ENCODE measurements around the gene RBM12.
A peak's percentile ranks its signal among the peaks of the same experiment; 100 is the strongest.
"Not testable (repeated sequence)": the region's sequence is repeated elsewhere in the genome, so short reads cannot be mapped to it uniquely, and the experiment has no call there.

The RBM12 gene, protein sequence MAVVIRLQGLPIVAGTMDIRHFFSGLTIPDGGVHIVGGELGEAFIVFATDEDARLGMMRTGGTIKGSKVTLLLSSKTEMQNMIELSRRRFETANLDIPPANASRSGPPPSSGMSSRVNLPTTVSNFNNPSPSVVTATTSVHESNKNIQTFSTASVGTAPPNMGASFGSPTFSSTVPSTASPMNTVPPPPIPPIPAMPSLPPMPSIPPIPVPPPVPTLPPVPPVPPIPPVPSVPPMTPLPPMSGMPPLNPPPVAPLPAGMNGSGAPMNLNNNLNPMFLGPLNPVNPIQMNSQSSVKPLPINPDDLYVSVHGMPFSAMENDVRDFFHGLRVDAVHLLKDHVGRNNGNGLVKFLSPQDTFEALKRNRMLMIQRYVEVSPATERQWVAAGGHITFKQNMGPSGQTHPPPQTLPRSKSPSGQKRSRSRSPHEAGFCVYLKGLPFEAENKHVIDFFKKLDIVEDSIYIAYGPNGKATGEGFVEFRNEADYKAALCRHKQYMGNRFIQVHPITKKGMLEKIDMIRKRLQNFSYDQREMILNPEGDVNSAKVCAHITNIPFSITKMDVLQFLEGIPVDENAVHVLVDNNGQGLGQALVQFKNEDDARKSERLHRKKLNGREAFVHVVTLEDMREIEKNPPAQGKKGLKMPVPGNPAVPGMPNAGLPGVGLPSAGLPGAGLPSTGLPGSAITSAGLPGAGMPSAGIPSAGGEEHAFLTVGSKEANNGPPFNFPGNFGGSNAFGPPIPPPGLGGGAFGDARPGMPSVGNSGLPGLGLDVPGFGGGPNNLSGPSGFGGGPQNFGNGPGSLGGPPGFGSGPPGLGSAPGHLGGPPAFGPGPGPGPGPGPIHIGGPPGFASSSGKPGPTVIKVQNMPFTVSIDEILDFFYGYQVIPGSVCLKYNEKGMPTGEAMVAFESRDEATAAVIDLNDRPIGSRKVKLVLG

DNA sequence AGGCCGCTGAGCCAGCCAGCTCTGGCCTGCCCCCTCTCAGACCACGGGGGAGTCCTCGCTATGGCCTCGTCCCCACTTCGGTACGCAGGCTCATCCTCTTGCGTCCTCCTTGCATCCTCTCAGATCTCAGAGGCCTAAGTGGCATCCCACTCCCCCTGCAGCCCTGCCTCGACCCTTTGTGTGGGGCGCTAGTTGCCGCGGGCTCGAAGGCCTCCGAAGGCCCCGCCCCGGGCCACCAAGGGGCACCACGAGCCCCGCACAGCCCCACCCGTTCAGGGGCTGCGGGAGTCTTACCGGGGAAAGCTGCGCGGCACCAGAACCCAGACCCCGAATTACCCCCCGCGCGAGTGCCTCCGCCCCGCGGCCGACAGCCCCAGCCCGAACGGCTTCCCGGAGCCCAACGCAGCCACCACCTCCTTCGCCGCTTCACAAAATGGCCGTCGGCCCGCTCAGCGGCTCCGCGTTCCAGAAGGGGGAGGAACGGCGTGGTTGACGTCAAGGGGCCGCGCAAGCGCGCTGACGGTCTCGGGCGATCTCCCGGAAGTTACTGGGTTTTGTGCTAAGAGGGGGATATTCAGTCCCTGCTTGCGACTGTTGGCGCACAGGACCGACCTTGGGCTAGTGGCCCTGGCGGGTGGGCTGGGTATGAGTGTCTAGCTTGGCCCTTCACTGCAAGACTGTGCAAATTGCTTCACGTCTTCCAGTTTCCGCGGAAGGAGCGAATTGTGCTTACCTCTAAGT, at the start of gene RBM12, which contains the start of gene CPNE1:
TSS of gene RBM12 (minus strand) at position 435 of the 741 bp plus-strand sequence. CDS start 9,578 bp downstream, outside the sequence.
TSS of gene CPNE1 (minus strand) at position 435 of the 741 bp plus-strand sequence. CDS start 31,977 bp downstream, outside the sequence.
- H3K27me3 Mint-ChIP-seq, result no peaks in the 10 kb centered on the region

DNA sequence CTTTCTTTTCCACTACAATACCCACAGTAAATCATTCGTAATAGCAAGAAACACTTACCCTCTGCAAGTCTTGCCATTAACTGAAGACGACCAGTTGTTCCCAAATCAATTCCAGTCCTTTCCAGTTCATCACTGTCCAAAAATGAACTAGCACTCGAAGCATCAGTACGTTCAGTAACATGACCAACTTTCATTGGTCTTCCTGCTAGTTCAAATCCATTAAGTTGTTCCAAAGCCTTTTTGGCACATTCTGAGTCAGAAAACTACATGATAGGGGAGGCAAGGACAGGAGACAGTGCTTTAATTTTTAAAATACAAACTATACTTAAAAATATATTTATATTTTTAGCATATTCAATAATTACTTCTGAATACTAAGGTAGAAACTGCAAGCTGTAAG, 49.4 kb upstream of the RBM12 start:
- Mint-ChIP-seq H3K36me3 (ENCODE audit: low read depth) (peaks cover 88% of the 10 kb centered on the region), H3K4me3 (no peak overlapping the region), H3K27me3 (no peaks in the 10 kb centered on the region), H3K4me1 (ENCODE audit: low read depth) (peaks cover 72% of the 10 kb centered on the region), H3K27ac (peak overlapping the region; percentile 58), H3K9me3 (no peaks in the 10 kb centered on the region)

More for the DNA sequence above, at the start of gene RBM12, which contains the start of gene CPNE1:
- peak within 1 kb of the TSS; percentile 96 for H3K27ac Mint-ChIP-seq
- H3K9me3 Mint-ChIP-seq, result no peaks in the 10 kb centered on the region
- H3K36me3 Mint-ChIP-seq (ENCODE audit: low read depth), result peaks cover 51% of the 10 kb centered on the region
- peaks cover 45% of the 10 kb centered on the region for H3K4me1 Mint-ChIP-seq (ENCODE audit: low read depth)
- H3K4me3 Mint-ChIP-seq, result peak within 1 kb of the TSS; percentile 98

DNA sequence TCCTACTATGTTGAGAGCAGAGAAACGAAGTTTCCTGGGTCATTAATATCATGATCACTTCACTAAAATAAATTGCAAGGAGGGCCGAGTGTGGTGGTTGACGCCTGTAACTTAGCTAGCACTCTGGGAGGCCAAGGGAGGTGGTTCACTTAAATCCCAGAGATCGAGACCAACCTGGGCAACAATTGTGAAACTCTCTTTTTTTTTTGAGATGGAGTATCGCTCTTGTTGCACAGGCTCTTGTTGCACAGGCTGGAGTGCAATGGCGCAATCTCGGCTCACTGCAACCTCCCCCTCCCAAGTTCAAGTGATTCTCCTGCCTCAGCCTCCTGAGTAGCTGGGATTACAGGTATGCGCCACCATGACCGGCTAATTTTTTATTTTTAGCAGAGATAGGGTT, 48.4 kb upstream of the RBM12 start:
- H3K27me3 Mint-ChIP-seq, H3K9me3 Mint-ChIP-seq: not testable (repeated sequence)
- peaks cover 91% of the 10 kb centered on the region for H3K36me3 Mint-ChIP-seq (ENCODE audit: low read depth)
- peaks cover 77% of the 10 kb centered on the region for H3K4me1 Mint-ChIP-seq (ENCODE audit: low read depth)
- H3K27ac Mint-ChIP-seq, result peak overlapping the region; percentile 41
- H3K4me3 Mint-ChIP-seq, result peak overlapping the region; percentile 27

DNA sequence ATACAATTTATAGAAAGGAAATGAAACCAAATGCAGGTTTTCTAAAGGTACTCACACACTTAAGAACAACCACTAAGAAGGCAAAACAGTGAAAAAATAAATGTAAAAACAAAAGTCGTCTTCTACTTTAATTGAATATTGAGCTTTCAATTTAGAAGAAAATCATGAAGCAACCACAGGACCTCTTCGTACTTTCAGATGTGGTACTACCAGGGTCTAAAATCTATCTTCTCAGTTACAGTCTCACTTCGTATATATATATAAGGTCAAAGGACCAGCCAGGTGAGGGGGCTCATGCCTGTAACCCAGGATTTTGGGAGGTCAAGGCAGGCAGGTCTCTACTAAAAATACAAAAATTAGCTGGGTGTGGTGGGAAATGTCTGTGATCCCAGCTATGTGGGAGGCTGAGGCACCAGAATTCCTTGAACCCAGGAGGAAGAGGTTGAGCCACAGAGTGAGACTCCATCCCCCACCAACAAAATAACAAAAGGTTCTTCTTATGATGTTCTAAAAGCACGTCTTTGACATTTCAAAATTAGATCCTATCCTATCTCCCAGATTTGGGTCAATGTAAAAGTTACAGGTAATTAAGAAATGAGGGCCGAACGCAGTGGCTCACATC, 47.0 kb upstream of the RBM12 start:
- Mint-ChIP-seq H3K27me3 (no peaks in the 10 kb centered on the region), H3K4me3 (peak overlapping the region; percentile 15), H3K4me1 (ENCODE audit: low read depth) (peaks cover 71% of the 10 kb centered on the region), H3K9me3 (no peaks in the 10 kb centered on the region), H3K27ac (peak overlapping the region; percentile 84), H3K36me3 (ENCODE audit: low read depth) (peaks cover 92% of the 10 kb centered on the region)

DNA sequence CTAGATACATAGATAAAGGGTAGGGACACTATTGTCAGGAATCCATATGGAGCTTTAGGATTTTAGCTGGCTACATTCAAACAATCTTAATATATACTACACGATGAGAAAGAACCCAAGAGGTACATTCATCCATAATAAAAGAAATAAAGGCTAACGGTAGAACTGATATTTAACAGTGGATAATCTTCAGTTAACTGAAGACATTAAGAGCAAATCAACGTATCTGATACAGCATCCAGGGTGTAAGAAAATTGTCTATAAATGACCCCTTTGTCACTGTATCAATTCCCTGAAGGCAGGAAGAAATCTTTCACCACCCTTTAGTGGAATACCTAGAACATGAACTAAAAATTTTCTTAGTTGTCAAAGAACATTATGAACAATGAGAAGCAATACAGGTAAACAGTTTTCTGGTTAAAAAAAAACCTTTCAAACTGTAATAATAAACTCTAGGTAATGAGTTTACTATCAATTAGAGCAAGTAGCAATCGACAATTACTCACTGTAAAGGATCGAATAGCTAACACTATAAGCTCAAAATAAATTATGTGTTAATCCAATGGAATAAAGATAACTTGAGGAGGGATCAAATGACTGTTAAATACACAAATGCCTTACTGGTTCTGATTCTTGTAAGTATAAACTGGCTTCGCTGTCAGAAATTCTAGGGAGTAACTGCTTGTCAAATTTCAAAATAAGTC, 46.3 kb upstream of the RBM12 start:
- Mint-ChIP-seq H3K4me1 (ENCODE audit: low read depth) (peaks cover 67% of the 10 kb centered on the region), H3K27ac (peak overlapping the region; percentile 84), H3K36me3 (ENCODE audit: low read depth) (peaks cover 88% of the 10 kb centered on the region), H3K27me3 (no peaks in the 10 kb centered on the region), H3K9me3 (no peaks in the 10 kb centered on the region), H3K4me3 (no peak overlapping the region)

DNA sequence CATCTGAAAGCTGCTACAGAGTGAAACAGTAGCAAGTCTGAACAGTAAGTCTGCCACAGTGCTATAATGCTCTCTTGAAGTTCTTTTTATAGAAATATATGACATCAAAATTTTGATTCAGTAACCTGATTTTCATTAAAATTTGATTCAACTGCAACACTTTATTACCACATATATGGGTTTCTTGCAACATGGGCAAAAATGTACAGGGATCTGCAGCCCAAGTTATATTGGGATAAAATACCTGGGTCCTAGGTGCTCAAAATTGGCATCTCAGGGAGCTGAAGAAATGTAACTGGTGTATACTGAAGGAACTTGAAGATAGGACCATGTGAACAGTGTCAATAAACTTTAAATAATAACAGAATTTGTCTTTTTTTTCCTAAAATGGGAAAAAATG, 45.3 kb upstream of the RBM12 start:
- peaks cover 59% of the 10 kb centered on the region for H3K4me1 Mint-ChIP-seq (ENCODE audit: low read depth)
- H3K9me3 Mint-ChIP-seq, result no peaks in the 10 kb centered on the region
- H3K36me3 Mint-ChIP-seq (ENCODE audit: low read depth), result peaks cover 88% of the 10 kb centered on the region
- H3K4me3 Mint-ChIP-seq, result no peak overlapping the region
- no peak overlapping the region for H3K27ac Mint-ChIP-seq
- H3K27me3 Mint-ChIP-seq, result no peaks in the 10 kb centered on the region

DNA sequence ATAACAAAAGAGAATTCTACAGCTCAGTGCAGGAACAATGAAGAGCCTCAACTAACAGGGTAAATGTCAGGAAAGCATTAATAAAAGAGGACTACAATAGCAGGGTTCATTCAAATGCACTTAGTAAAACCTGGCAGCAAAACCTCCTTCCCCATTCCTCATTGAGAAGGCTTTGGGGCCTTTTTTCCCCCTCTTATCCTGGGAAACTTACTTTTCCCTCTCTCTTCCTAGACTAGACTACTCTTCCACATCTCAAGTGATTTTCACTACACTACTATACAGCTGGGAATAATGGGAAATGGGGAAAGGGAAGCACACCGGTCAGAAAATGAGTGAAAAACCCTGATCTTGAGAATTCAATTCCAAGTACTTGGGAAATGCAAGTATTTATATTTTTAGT, 44.6 kb upstream of the RBM12 start:
- Mint-ChIP-seq H3K36me3 (ENCODE audit: low read depth) (peaks cover 90% of the 10 kb centered on the region), H3K9me3 (no peaks in the 10 kb centered on the region), H3K27ac (peak overlapping the region; percentile 86), H3K4me3 (no peak overlapping the region), H3K4me1 (ENCODE audit: low read depth) (peaks cover 62% of the 10 kb centered on the region), H3K27me3 (no peaks in the 10 kb centered on the region)

DNA sequence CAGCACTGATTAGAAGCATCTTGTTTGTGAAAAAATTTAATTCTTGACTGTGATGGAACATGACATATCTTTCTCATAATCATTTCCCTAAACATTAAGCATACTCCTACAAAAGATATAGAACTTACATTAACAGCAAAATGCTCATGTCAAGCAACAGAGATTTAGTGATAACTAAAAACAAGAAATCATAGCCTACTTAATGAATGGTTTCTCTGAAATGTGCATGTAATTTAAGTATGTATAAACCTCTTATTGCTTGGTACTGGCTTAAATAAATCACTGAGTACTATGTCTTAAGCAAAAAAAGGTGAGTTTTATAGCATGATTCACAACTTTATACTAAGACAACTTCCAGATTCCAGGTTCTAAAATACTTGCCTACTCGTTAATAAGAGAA, 43.8 kb upstream of the RBM12 start:
- Mint-ChIP-seq H3K36me3 (ENCODE audit: low read depth) (peaks cover 90% of the 10 kb centered on the region), H3K27ac (no peak overlapping the region), H3K27me3 (no peaks in the 10 kb centered on the region), H3K4me1 (ENCODE audit: low read depth) (peaks cover 62% of the 10 kb centered on the region), H3K4me3 (no peak overlapping the region), H3K9me3 (no peaks in the 10 kb centered on the region)

DNA sequence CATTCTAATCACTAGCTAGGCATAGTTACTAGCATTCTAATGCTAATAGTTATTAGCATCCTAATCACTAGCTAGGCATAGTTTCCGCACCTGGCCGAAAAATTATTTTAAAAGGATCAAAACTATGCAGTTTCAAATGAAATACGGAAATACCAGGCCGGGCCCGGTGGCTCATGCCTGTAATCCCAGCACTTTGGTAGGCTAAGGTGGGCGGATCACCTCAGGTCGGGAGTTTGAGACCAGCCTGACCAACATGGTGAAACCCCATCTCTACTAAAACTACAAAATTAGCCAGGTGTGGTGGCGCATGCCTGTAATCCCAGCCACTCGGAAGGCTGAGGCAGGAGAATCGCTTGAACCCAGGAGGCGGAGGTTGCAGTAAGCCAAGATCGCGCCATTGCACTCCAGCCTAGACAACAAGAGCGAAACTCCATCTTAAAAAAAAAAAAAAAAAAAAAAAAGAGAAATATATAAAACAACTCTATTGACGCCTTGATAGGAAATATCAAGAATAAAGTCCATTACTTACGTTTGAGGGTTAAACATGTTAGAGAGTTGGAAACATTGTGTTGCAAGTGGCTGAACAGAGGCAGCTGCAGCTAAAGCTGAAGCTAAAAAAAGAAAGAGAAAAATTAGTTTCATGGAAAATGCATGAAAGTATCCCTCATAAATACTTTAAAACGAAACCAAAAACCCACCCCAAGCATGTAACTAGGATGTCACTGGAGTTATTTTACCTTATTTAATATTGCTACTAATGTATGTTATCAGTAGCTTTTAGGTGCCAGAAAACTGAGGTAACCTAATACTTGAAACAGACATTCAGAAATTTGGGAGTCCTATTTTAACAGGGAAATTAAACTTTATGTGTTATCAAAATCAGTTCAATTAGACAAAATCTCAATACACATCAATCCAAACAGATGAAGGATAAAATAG, 42.2 kb upstream of the RBM12 start:
- not testable (repeated sequence) for H3K9me3 Mint-ChIP-seq, H3K27ac Mint-ChIP-seq, H3K27me3 Mint-ChIP-seq, H3K4me3 Mint-ChIP-seq
- H3K36me3 Mint-ChIP-seq (ENCODE audit: low read depth), result peaks cover 93% of the 10 kb centered on the region
- peaks cover 53% of the 10 kb centered on the region for H3K4me1 Mint-ChIP-seq (ENCODE audit: low read depth)

DNA sequence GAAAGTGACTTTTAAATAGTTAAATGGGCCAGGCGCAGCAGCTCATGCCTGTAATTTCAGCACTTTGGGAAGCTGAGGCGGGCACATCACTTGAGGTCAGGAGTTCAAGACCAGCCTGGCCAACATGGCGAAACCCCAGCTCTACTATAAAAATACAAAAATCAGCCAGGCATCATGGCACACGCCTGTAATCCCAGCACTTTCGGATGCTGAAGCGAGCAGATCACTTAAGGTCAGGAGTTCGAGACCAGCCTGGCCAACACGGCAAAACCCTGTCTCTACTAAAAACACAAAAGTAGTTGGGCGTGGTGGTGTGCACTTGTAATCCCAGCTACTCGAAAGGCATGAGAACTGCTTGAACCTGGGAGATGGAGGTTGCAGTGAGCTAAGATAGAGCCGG, 41.2 kb upstream of the RBM12 start:
- peaks cover 91% of the 10 kb centered on the region for H3K36me3 Mint-ChIP-seq (ENCODE audit: low read depth)

DNA sequence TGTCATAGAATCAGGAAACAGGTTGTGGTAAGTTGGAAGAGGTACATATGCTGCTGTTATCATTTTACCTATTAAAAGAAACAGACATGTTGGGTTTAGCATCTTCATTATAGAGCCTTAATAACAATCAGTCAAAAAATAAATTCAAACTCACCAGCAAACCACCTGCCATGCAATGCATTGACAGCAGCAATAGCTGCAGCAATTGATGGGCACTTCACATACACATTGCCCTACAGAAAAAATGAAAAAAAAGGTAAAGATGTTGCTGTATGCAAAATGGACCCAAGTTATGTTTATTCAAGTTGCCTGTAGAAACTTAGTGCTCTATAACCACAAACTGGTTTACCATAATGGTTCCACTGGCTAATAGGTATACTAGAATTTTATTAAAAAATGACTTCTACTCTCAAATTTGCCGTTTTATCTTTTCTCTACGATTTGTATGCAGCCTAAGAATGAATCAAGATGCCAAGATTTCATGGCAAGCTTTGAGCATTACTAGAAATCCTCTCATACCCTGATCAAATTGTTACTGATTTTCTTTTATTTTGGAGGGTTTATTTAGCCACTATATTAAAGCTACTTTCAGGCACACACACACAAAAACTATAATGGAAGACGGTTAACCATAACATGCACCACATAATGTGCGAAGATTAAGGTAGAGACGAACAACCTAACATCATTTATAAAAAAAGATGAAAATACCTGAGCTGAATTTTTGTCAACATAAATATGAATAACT, 40.0 kb upstream of the RBM12 start:
- Mint-ChIP-seq H3K4me1 (ENCODE audit: low read depth) (peaks cover 47% of the 10 kb centered on the region), H3K9me3 (no peaks in the 10 kb centered on the region), H3K36me3 (ENCODE audit: low read depth) (peaks cover 84% of the 10 kb centered on the region), H3K4me3 (no peak overlapping the region), H3K27me3 (no peaks in the 10 kb centered on the region), H3K27ac (peak overlapping the region; percentile 36)

More for the DNA sequence above, 41.2 kb upstream of the RBM12 start:
- peaks cover 49% of the 10 kb centered on the region for H3K4me1 Mint-ChIP-seq (ENCODE audit: low read depth)
- not testable (repeated sequence) for H3K4me3 Mint-ChIP-seq, H3K27ac Mint-ChIP-seq, H3K9me3 Mint-ChIP-seq, H3K27me3 Mint-ChIP-seq

DNA sequence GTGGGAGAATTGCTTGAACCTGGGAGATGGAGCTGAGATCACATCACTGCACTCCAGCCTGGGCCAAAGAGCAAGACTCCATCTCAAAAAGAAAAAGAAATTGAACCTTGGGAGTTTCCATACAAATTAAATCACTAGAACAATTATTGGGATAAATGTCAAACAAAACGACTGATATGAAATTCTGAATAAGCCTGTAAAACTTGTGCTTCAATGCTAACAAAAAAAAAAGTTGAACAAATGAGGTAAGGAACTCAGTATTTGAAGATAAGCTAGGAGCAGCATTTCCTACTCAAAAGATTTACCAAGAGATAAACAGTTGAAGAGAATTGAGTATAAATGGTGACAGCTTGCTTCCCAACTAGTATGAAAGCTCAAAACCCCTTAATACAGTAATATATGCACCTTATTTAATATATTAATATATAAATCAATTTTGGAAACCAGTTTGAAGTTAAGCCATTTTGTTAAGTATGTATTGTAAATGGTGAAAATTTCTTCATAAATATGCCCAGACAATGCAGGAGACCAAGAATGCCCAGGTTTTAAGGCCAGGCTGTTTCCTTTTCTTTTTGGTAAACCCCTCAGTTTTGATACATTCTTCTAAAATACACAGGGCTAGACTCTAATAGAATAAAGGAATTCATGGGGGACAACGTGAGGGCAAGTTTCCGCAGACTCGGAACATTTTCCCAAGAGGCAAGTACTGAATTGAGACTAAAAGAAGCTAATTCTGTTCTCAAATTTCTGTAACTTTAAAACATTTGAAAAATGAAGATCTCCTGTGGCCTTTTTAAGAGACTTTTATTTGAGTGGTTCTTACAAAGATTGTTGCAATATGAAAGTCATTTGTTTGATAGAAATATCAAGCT, 38.4 kb upstream of the RBM12 start:
- Mint-ChIP-seq H3K36me3 (ENCODE audit: low read depth) (peaks cover 70% of the 10 kb centered on the region), H3K27me3 (no peaks in the 10 kb centered on the region), H3K4me1 (ENCODE audit: low read depth) (peaks cover 41% of the 10 kb centered on the region), H3K9me3 (no peaks in the 10 kb centered on the region), H3K4me3 (no peak overlapping the region), H3K27ac (peak overlapping the region; percentile 70)

All from stimulated activated naive CD8-positive, alpha-beta T cell treated with anti-CD3 and anti-CD28 coated beads, Interleukin-15, Interleukin-2, amounts not matched to agents 100 ng/mL and 50 ng/mL, for 24 hours (primary cell).